Left kidney (tissue), 8 donors: ENCODE measurements around the gene ATRIP. TPM values are rescaled to one million over a fixed set of nuclear protein-coding genes. Genes with fewer than 3 reads are reported as not detected.
"Not testable (repeated sequence)": the region's sequence is repeated elsewhere in the genome, so short reads cannot be mapped to it uniquely, and the experiment has no call there.

Source experiments
- DNase-seq: peaks from one replicate; pipeline ENCODE4 v3.0.0-alpha.2; 2013
- long read RNA-seq, 8 donors: transcript quantifications; one replicate each; lab custom pipeline, GENCODE V29; 2026
- polyA plus RNA-seq: library from polyadenylated mRNA; unstranded; fragments of 120-200 nt; gene quantifications from one replicate; pipeline ENCODE4 v1.2.1, GENCODE V29; 2013; ENCODE audit not compliant: insufficient read length

Gene ATRIP
- 15.7 TPM for polyA plus RNA-seq
- long read RNA-seq, donor 1, full-length matches to known transcripts: 1 of 1 reads
- long read RNA-seq, donor 1, partial matches to known transcripts: 0 of 1 reads
- long read RNA-seq, donor 1, other reads (novel, unspliced or antisense): 0 of 1 reads
- long read RNA-seq, donor 2, full-length matches to known transcripts: 1 of 1 reads
- long read RNA-seq, donor 2, partial matches to known transcripts: 0 of 1 reads
- long read RNA-seq, donor 2, other reads (novel, unspliced or antisense): 0 of 1 reads
- long read RNA-seq, donor 3, full-length matches to known transcripts: 2 of 2 reads
- long read RNA-seq, donor 3, partial matches to known transcripts: 0 of 2 reads
- long read RNA-seq, donor 3, other reads (novel, unspliced or antisense): 0 of 2 reads
- long read RNA-seq, donor 4: 0 reads
- long read RNA-seq, donor 5, partial matches to known transcripts: 0 of 1 reads
- long read RNA-seq, donor 5, other reads (novel, unspliced or antisense): 0 of 1 reads
- long read RNA-seq, donor 6, partial matches to known transcripts: 0 of 1 reads
- long read RNA-seq, donor 6, other reads (novel, unspliced or antisense): 0 of 1 reads
- long read RNA-seq, donor 7, full-length matches to known transcripts: 2 of 81 reads
- long read RNA-seq, donor 7, partial matches to known transcripts: 73 of 81 reads
- long read RNA-seq, donor 7, other reads (novel, unspliced or antisense): 6 of 81 reads
- long read RNA-seq, donor 8: 0 reads

GRCh38 chr3:48446425-48447193 lies at the start of gene ATRIP:
ATRIP (plus strand) TSS chr3:48446737; CDS start chr3:48446846, 109 bp downstream.
- peak; percentile 86 for DNase-seq

DNA sequence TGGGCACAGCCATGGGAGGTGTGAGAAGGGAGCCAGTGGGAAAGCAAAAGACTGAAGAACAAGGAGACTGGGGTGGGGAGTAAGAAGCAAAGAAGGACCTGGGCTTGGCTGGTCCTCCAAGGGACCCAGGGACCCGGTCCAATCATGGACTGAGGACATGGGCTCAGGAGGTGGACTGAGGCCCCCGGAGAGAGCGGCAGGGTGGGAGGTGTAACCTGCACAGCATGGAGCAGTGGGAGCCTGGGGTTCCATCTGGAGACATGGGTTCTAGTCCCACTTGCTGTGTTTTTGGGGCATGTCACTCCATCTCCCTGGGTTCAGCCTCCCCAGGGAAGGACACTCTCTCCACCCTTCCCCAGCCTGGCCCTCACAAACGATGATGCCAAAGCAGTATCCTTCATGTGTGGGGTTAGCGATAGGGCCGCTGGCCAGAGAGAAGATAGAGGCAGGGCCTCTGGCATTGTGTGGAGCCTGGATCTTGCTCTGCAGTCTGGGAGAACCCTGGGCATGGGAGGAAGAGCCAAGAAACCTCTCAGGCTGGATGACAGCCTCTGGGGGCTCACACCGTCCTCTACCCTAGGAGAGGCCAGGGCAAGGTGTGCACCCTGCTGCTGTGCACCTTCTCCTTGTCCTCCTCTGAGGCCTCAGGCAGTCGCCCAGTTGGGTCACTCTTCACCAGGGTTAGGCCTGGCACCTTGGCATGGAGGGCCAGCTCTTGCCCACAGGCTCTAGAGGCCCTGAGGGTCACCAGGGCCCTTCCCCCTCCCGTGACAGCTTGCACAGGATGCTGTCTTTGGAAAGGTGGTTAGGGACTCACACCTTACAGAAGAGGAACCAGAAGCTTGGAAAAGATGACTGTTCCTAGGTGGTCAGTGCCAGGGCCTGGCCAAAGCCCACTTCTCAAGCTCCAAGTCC lies 48.5 kb upstream of the ATRIP start:
- DNase-seq: no peak

DNA sequence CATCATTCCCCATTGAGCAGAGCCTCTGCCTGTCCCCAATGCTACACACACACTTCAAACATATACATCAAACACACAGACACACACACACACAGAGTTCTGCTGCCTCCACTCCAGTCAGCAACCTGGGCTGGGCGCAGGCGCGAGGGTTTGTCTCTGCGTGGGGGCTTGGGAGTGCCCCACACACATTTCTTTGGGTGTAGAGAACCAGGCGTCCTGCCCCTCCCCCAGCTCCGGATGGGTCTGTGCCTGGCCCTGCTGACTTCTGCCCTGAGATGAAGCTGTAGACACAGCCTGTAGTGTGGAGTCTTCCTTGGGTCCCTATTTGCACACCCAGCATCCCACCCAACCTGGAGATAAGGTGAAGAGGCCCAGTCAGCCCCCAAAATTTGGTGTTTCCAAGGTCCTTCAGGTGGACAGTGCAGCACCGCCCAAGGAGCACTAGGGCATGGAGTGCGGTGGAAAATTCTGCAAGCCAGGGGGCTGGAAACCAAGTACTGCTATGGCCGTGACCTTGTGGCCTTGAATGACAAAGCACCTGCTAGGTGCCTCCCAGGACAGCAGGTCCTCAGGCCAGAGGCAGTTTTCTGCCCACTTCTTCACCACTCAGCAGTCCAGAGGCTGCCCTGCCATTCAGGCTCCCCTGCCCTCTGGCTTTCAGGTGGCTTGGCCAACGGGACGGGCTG lies 47.7 kb upstream of the ATRIP start:
- no peak for DNase-seq

DNA sequence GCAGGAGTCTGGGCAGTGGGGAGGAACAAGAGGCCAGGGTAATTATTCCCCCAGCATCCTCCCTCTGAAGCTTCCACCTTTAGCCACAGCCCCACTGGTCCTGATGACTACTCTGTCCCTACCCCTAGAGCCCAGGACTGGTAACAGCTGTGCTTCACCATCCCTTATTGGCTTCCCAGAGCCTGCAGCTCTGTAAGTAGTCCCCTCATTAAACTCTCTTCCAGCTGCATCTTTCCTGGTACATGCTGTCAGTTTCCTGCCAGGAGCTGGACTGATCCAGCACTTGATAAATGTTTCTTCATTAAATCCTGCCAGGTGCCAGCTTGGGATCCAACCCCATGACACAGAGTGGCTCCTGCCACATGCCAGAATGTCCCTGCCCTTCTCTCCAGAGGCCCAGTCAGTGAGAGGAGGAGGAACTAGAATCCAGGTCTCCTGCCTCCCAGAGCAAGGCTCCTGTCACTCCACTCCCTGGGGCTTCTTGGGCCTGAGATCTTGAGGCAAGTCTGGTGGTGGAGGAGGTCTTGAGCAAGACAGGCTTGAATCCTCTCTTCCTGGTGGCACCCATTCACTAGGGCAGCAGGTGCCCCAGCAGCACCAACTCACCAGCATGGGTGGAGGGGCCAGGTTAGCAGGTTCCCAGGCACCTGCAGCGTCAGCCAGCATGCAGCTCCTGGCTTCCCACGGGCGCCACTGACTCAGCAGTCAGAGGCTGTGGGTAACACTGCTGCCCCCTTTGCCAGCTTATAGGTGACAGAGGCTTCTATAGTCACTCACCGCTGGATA lies 47.0 kb upstream of the ATRIP start:
- no peak for DNase-seq

DNA sequence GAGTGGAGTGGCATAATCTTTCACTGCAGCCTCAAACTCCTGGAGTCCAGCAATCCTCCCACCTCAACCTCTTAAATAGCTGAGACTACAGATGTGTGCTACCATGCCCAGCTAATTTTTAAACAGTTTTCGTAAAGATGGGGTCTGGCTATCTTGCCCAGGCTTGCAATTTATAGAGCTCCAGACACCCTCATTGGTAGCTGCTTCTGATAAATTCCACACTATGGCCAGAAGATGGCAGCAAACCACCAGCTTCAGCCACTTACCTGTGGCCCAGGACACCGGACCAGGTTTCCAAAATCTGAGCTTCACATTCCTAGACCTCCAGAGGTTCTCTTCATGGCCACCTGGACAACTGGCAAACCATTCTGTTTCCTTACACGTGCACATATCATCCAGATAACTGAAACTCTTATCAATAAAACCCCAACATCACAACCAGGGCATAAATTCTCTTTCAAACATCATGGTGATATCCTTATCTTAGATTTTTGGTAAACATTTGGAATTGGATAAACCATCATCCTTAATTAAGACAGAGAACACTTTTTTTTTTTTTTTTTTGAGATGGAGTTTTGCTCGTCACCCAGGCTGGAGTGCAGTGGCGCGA lies 45.6 kb upstream of the ATRIP start:
- DNase-seq: peak; percentile 64

GRCh38 chr3:48401434-48401901 lies 45.1 kb upstream of the ATRIP start:
- not testable (repeated sequence) for DNase-seq

DNA sequence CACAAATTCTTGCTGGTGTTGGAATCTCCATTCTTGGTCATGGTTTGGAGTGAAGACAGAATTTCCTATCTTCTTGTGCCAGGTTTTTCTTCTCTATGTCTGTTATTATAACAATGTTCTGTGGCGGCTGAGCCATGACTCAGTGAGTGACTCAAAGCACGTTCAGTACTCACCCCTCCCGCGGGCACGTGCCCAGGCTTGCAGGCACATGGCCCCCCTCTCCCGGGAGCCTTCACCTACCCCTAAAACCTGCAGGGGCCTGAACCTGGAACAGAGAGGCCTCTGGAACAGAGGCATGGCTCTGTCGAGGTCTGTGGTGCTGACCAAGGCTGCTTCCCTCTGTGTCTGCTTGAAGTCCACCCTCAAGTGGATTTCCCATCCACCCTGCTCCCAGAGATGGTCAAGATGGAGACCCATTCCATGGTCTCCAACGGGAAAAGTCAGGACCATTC lies 44.2 kb upstream of the ATRIP start:
- DNase-seq: no peak

DNA sequence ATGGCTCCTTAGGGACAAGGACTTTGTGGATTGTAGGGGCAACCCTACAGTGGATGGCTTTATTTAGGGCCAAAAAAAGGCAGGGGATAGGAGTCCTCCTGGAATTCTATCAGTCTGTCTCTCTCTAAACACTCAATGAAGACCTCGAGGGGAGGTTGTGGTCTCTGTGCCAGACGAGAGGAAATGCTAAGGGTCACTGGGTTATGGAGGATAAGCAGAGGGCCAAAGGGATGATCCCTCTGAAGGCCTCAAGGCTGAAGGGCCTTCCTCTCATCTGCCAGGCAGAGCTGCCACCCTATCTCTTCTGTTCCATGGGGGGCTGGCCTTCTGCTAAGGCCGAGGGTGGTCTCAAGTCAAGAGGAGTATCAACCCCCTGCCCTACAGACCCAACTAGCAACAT lies 43.6 kb upstream of the ATRIP start:
- DNase-seq: no peak

- no peak for DNase-seq
Measured at GRCh38 chr3:48403533-48404439, 42.8 kb upstream of the ATRIP start.

DNA sequence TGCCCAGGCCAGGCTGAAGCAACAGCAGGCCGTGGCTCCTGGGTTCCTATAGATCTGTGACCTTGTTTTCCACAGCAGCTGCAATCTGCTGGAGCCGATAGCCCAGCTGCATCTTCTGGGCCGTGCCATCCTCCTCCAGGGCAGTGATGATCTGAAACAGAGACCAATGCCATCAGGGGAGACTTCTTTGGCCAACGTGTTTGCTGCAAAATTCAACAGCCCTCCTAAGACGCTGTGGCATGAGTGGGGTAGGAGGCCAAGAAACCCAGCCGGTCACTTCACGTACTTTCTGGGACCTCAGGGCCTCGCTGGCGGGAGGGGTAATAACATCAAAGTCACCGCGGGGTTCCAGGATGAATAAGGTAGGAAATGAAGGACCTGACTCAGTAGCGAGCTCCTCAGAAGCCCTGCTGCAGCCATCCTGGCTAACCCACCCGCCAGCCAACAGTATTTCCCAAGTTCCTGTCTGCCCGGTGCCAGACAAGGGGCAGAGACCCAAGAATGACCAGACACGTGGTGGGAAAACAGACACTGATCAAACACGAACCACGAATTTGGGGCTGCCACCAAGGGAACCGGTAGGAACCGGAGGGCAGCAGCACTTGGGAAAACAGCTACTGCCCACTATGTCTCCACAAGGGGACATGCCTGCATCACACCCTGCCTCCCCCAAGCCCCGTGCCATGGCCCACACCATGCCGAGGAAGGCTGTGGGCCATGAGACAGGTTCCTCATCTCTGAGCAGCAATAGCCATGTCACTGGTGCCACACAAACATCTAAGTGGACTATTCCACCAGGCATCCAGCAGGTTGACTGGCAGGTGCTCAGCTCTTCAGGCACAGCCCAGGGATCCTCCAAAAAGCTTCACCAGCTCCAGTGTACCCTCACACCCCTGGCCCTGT lies 41.8 kb upstream of the ATRIP start:
- DNase-seq: no peak

DNA sequence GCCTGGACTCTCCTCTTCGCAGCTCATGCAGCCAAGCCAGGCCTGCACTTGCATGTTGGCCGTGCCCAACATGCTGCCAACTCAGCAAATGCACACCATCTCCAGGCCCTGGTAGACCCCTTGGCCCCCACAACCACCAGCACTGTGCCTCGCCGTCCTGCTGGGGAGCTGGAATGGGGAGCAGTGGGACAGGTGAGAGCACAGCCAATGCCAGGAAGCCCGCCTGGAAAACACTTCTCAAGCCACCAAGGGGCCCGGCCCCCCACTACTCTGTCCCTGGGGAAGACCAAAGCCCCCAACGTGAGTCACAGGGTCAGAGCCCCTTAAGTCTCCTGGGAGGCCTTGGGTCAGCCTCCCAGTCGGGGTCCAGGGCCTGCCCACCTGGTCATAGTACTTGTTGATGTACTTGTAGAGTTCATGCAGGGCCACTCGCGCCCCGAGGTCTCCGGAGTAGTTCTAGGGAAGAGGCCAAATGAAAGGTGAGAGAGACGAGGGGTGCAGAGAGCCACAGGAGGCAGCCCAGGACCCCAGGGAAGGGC lies 41.1 kb upstream of the ATRIP start:
- DNase-seq: no peak

DNA sequence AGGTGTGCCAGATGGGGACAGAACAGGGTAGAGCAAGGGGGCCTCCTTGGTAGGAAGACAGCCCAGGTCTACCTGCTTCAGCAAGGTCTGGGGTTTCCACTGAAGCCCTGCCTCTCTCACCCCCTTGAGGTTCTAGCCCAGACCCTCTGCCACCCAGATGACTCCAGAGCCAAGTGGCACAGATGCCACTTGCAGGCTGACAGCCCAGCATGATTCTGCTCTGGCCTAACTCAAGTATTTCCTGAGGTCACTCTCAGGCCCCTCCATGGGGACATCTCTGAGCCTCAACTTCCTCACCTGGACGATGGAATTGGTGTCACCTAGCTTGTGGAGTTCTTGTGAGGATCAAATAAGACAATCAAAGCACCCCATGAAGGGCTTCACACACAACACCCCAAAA lies 40.6 kb upstream of the ATRIP start:
- no peak for DNase-seq

DNA sequence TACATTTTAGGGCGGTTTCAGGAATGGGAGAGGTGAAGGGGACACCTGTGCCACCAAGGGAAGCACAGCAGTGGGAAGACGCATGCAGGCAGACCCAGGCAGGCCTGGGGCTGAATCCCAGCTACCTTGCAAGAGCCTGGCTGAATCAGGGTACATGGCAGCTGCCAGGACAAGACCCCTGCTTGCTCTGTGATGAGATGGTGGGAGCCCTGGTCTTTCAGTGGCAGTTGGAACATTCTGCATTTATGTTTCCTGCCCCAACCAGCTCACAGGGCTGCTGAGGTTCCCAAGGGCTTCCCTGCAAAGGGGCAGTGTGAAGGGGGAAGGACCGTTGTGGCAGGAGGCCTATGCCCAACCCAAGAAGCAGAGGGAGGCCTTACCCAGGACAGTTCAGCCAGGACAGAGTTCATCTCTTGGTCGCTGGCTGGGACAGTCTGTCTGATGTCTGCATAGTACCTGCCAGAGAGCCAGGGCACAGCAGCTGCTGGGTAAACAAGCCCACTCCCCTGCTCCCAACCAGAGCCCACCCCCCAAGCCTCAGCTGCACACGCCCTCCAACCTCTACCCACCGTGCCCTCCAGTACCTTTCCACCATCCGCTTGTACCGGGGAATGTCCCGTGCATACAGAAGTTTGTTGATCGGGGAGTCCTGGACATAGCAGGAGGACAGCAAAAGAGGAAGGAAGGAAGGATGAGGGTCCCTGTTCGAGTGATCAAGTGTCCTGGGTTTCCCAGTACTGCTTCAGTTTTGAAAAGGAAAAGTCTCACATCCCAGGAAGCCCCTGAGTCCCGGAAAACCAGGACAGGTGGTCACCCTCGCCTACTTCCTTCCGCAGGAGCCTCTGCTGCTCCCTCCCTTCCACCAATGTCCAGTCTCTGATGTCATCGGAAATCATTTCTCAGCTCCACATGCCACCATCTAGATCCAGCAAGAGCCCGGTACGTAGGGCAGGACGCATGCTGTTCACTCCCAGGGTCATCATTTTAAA lies 39.8 kb upstream of the ATRIP start:
- DNase-seq: no peak

GRCh38 chr3:48407542-48408099 lies 38.9 kb upstream of the ATRIP start:
- DNase-seq: no peak

DNA sequence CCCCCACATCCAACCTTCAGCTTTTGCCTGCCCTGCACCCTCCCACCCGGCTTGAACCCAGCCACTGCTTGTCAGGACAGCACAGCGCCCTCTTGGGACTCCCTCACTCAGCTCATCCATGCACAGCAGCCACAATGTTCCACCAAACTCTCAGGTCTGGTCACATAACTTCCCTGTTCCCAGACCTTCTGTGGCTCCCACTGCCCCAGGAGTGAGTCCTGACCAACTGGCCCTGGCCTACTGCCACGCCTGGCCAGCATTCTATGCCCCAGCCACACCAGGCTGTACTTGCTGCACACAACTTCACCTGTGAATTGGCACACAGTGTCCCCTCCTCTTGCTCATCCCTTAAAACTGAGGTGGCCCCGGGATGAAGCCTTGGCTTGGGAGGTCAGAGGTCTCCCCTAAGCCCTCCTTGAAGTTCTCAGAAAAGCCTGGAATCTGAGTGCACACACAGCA lies 37.7 kb upstream of the ATRIP start:
- no peak for DNase-seq
